ENCODE data around the gene SESTD1. TPM values are rescaled to one million over a fixed set of nuclear protein-coding genes. Genes with fewer than 3 reads are reported as not detected.

The SESTD1 gene
- total and polyA plus RNA-seq, 9 of the 15 experiments (the other 6 are each of a cell fraction or from before 2014, with no cell fraction given) = 0.32 to 5.6 (median 2.1) TPM

GRCh38 chr2:179298666-179299065, 34.0 kb upstream of the SESTD1 start (continued):
- TF ChIP-seq KLF16 (IDR thresholded peaks at IDR 0.05) (no peak), ZNF444 (CRISPR knock-in tag; IDR thresholded peaks at IDR 0.05) (no peak), E2F5 (CRISPR knock-in tag; IDR thresholded peaks at IDR 0.05) (no peak), RBM34 (IDR thresholded peaks at IDR 0.05; ENCODE audit: borderline replicate concordance, insufficient read depth, low read length) (no peak), NCOA1 (IDR thresholded peaks at IDR 0.05; ENCODE audit: low read depth) (no peak)
- TF ChIP-seq, protein P1, sequence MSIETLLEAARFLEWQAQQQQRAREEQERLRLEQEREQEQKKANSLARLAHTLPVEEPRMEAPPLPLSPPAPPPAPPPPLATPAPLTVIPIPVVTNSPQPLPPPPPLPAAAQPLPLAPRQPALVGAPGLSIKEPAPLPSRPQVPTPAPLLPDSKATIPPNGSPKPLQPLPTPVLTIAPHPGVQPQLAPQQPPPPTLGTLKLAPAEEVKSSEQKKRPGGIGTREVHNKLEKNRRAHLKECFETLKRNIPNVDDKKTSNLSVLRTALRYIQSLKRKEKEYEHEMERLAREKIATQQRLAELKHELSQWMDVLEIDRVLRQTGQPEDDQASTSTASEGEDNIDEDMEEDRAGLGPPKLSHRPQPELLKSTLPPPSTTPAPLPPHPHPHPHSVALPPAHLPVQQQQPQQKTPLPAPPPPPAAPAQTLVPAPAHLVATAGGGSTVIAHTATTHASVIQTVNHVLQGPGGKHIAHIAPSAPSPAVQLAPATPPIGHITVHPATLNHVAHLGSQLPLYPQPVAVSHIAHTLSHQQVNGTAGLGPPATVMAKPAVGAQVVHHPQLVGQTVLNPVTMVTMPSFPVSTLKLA (conservative IDR thresholded peaks at IDR 0.05) = no peak

DNA sequence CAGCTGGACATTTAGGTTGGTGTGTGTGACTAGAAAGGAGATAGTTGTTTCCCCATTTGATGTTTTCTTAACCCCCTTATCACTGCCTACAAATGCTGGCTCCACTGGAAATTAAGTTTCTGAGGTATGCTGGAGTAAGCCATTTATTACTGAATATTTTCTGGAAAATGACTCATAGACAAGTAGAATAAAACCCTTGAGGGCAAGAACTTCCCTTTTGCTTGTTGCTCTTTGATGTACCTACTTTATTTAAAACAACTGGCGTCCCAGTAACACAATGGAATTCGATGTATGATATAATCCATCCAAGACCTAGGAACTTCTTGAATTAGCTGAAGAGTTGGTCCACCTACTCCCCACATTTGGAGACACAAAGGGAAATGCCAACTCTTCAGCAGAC, 33.3 kb upstream of the SESTD1 start:
- H3K27me3 ChIP-seq (ENCODE audit: control insufficient read depth in 2 of 2, insufficient read depth in 2 of 2, low read length in 2 of 2) = no peaks in the 10 kb centered on the region
- no peak overlapping the region for H3K4me3 ChIP-seq
- no peak overlapping the region for H3K27ac ChIP-seq (ENCODE audit: extremely low read depth, low read depth, low read length)
- H3K9me3 ChIP-seq (replicated peaks; ENCODE audit: control insufficient read depth, insufficient read depth, low read depth, low read length) = no peaks in the 10 kb centered on the region
- no peaks in the 10 kb centered on the region for H4K20me1 ChIP-seq (replicated peaks; ENCODE audit: control insufficient read depth, insufficient read depth, low read length)
- TF ChIP-seq STAT5B (CRISPR knock-in tag; IDR thresholded peaks at IDR 0.05) = no peak
- TF ChIP-seq, protein P2, sequence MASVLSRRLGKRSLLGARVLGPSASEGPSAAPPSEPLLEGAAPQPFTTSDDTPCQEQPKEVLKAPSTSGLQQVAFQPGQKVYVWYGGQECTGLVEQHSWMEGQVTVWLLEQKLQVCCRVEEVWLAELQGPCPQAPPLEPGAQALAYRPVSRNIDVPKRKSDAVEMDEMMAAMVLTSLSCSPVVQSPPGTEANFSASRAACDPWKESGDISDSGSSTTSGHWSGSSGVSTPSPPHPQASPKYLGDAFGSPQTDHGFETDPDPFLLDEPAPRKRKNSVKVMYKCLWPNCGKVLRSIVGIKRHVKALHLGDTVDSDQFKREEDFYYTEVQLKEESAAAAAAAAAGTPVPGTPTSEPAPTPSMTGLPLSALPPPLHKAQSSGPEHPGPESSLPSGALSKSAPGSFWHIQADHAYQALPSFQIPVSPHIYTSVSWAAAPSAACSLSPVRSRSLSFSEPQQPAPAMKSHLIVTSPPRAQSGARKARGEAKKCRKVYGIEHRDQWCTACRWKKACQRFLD (CRISPR knock-in tag; IDR thresholded peaks at IDR 0.05) = no peak
- TF ChIP-seq KDM4B (IDR thresholded peaks at IDR 0.05; ENCODE audit: borderline replicate concordance in 2 of 2, low read depth in 1 of 2) = no peak
- TF ChIP-seq ZNF347 (CRISPR knock-in tag; IDR thresholded peaks at IDR 0.05; ENCODE audit: low read depth) = no peak
- TF ChIP-seq CTBP1 (IDR thresholded peaks at IDR 0.05; ENCODE audit: borderline replicate concordance) = no peak
- no peak for TF ChIP-seq PHF8 (IDR thresholded peaks at IDR 0.05; ENCODE audit: borderline replicate concordance, low read length)
- TF ChIP-seq TCF3 (CRISPR knock-in tag; IDR thresholded peaks at IDR 0.05) = no peak
- H3K79me2 ChIP-seq (ENCODE audit: control insufficient read depth, insufficient read depth, low read length) = no peaks in the 10 kb centered on the region
- intact Hi-C loops (cut with micrococcal nuclease) = no loop called here
- POLR2A ChIA-PET = no interaction called here
- no peak for FAIRE-seq
- H3K4me1 ChIP-seq (replicated peaks in 1 of 2; ENCODE audit: control insufficient read depth in 2 of 2, insufficient read depth in 2 of 2, low read length in 2 of 2) = no peaks in the 10 kb centered on the region
- H3K4me2 ChIP-seq (ENCODE audit: insufficient read depth, low read length) = no peak overlapping the region
- no peaks in the 10 kb centered on the region for H3K36me3 ChIP-seq (ENCODE audit: control insufficient read depth, insufficient read depth, low read length)
- no peaks in the 10 kb centered on the region for H3K9me1 ChIP-seq (ENCODE audit: control insufficient read depth, insufficient read depth, low read length)
- no peak overlapping the region for H3K9ac ChIP-seq (ENCODE audit: insufficient read depth in 1 of 2, low read depth in 2 of 2, low read length in 2 of 2)
- whole genome bisulfite sequencing (ENCODE audit: insufficient coverage, low coverage, missing lambda C conversion rate) = 0% methylated on average over 2 of the region's 2 CpGs
- BruUV-seq (replicated peaks) = no TSS peak
- no peak for DNase-seq (ENCODE audit: extremely low read depth in 1 of 4, low spot score in 3 of 4)
- in situ Hi-C loops (cut with MboI) = no loop called here
- H2AFZ ChIP-seq (ENCODE audit: low read depth, low read length) = no peak overlapping the region
- no peak for ATAC-seq
- CTCF ChIA-PET (ENCODE audit: low intra/inter-chr PET ratio) = no interaction called here

Data from K562 (cell line).